Activated CD4-positive, alpha-beta T cell treated with anti-CD3 and anti-CD28 coated beads, Interleukin-2, amount 50 U/mL, for 16 hours (primary cell): Measurements from ENCODE around the gene KLHL3.
"Not testable (repeated sequence)": the region's sequence is repeated elsewhere in the genome, so short reads cannot be mapped to it uniquely, and the experiment has no call there.

Experiments used
- DNase-seq: peaks from one replicate; pipeline ENCODE4 v3.0.0-alpha.2; 2020

Gene KLHL3, protein sequence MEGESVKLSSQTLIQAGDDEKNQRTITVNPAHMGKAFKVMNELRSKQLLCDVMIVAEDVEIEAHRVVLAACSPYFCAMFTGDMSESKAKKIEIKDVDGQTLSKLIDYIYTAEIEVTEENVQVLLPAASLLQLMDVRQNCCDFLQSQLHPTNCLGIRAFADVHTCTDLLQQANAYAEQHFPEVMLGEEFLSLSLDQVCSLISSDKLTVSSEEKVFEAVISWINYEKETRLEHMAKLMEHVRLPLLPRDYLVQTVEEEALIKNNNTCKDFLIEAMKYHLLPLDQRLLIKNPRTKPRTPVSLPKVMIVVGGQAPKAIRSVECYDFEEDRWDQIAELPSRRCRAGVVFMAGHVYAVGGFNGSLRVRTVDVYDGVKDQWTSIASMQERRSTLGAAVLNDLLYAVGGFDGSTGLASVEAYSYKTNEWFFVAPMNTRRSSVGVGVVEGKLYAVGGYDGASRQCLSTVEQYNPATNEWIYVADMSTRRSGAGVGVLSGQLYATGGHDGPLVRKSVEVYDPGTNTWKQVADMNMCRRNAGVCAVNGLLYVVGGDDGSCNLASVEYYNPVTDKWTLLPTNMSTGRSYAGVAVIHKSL

DNA sequence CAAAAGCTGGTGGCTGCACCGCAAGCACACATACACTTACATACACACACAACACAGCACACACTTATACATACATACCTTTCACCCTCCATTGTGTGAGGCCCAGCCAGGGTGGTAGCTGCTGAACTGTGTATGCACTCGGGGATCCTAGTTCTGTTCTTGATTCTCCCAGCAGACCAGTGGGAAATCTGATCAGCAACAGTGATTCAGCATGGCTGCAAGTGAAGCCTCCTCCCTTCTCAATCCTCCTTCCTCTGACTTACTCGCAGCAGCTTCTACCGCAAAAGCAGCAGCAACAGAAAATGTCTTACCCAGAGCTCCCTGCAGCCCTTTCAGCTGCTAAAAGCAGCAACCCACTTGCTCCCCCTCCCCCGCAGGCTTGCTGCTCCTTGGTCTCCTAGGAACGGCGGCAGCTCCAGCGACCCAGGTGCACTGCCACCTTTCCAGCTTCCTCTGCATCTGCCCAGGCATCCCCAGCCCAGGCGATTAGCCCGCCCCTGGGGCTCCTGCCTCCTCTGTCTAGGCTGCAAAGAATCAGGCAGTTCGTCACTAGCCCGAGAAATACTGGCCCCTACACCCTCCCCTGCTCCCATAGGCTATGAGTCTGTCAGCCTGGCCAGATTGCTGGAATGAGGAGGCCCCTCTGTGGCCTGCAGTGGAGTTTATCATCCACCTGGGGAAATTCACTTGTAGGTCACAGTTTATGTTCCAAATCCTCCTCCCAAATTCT lies at the start of gene KLHL3:
Gene KLHL3 (minus strand): TSS at position 535 of the 730 bp plus-strand sequence. CDS start 443 bp downstream, at position 92.
- peak; percentile 33 for DNase-seq

- no peak for DNase-seq
These were observed 47.2 kb upstream of the KLHL3 start for GRCh38 chr5:137782984-137783536.

GRCh38 chr5:137782055-137782454 lies 46.2 kb upstream of the KLHL3 start:
- no peak for DNase-seq

GRCh38 chr5:137778772-137779564 lies 43.1 kb upstream of the KLHL3 start:
- no peak for DNase-seq

- not testable (repeated sequence) for DNase-seq
These were observed 32.0 kb upstream of the KLHL3 start for GRCh38 chr5:137767937-137768336.

GRCh38 chr5:137761566-137761965 lies 25.7 kb upstream of the KLHL3 start:
- DNase-seq = no peak

DNA sequence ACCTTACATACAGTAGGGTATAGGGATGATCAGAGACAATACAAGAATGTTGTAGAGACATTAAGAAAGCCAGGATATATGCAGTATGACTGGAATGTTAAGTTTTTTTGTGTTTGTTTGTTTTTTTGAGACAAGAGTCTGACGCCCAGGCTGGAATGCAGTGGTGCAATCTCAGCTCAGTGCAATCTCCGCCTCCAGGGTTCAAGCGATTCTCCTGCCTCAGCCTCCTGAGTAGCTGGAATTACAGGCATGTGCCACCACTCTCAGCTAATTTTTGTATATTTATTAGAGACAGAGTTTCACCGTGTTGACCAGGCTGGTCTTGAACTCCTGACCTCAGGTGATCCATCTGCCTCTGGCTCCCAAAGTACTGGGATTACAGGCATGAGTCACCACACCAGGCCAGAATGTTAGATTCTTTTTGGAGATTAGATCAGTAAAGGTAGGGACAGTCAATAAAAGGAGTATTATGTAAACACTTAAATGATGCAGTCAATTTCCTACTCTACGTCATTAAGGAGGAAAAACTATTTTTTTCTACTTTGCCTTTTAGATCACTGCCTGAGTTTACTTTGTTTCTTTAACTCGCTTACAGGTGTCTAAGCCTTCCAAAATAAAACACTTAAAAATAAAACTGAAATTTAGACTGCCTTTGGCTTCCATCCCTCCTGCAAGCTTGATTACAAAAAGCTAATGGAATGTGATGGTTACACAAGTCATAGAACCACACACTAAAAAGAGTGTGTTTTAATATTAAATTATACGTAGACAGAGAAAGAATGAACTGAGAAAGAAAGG lies 25.0 kb upstream of the KLHL3 start:
- no peak for DNase-seq

DNA sequence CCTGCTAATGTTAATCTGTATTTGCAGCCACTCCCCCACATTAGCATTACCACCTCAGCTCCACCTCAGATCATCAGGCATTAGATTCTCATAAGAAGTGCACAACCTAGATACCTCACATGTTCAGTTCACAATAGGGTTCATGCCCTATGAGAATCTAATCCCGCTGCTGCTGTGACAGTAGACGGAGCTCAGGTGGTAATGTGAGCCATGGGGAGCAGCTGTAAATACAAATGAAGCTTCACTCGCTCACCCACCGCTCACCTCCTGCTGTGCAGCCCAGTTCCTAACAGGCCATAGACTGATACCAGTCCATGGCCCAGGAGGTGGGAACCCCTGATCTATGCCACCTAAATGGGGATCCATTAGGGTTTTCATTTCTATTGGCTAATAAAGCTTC lies 24.4 kb upstream of the KLHL3 start:
- no peak for DNase-seq

DNA sequence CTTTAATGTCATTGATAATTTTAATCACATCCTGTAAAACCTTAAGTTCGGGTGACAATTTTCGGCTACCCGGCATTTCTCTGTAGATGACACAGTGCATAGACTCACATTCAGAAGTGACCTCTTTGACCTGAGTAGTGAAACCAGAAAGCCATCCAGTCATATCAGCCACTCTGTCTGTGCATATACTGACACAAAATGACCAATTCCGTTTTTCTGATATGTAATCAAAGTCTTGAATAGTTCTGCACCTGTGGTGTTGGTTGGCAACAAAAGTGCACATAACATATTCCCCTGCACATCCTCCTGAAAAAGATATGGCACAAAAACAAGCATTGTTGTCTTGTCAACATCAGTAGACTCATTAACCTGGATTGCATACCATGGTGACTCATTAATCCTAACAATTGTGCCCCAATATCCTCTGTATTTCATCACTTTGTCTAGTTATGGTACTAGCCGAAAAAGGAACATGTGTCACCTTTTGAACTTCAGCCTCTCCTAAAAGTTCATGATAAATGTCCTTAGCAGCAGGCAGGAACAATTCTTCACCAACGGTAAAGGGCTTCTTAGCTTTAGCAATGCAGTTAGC lies 22.9 kb upstream of the KLHL3 start:
- DNase-seq = peak; percentile 39

DNA sequence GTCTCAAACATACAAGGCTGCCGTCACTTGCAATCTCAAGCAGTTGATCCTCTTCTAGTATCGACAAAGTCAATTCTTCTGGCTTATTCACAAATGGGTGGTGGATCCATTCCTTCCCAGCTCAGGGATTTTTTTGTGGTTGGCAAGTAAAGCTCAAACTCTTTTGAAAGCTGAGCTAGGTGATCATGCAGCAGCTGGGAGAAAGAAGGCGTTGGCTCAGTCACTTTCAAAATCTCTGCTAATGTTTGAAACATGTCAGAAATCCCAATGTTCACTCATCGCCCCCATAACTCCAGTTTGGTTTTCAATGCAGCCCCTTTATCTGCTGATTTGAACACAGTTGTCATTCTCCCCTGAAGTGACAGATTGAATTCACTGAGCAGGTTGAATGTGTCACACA lies 22.2 kb upstream of the KLHL3 start:
- no peak for DNase-seq

DNA sequence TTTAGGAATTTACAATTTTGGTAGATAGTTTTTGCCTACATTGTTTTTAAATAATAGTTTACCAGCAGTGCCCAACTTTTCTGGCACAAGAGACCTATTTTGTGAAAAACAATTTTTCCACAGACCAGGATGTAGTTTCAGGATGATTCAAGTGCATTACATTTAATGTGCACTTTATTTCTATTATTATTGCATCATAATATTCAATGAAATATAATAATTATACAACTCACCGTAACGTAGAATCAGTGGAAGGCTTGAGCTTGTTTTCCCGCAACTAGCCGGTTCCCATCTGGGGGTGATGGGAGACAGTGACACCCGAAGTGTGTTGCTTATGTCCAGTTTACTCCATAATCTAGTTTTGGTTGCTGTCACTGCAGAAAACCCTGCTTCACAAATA lies 21.7 kb upstream of the KLHL3 start:
- DNase-seq = no peak

DNA sequence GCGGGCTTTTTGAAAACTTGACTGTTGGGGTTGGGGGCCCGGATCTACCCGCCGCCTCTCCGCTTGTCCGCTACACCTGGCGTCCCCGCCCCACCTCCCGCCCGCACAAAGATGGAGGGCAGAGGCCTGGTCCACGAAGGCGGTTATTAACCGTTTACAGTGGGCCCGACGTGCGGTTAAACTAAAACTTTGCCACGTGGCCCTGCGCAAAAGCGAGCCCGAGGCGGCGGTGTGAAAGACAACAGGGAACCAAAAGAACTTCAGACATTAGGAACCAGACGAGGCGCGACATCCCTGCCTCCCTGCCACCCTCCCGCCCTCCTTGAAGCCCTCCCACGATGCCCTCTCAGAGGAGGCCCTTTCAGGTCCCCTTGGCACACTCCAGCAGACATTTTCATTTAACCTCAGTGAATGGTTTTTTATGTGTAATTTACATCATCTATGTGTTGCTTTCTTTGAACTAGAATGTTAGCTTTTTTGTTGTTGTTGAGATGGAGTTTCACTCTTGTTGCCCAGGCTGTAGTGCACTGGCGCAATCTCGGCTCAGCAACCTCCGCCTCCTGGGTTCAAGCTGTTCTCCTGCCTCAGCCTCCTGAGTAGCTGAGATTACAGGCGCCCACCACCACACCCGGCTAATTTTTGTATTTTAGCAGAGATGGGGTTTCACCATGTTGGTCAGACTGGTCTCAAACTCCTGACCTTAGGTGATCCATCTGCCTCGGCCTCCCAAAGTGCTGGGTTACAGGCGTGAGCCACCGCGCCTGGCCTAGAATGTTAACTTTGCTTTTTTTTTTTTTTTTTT lies 19.3 kb upstream of the KLHL3 start:
- DNase-seq = no peak

DNA sequence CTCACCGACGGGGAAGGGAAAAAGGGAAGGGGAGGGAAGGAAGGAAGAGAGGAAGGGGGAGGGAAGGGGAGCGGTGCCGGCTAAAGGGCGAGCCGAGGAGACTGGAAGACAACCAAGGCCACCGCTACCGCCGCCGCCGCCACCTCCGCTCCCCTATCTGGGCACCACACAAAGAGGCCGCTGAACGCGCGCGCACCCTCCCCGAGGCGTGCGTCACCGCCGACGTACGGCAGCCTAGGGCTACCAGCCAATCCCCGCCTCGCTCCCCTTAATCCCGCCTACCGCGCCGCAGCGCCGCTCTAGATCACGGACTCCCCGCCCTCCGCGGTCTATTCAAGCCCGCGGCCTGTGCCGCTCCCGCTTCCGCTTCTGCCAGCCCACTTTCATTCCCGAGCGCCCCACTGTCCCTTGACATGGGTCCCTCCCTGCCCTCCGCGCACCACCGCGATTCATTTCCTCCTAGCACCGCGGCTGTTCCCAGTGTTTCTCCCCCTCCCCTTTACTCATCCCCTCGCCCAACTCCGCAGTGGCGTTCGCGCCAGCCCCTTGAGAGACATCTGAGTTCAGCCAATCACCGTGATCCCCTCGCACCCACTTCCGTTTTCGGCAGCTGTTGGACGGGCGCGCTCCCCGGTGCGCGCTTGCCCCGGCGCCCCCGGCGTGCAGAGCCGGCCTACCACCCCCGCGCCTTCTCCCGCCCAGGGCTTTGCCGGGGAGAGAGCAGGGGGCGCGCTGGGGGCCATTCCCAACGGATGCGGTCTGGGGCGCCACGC lies 18.5 kb upstream of the KLHL3 start, which contains the start of gene HNRNPA0:
Gene HNRNPA0 (minus strand): TSS at position 176 of the 773 bp plus-strand sequence. CDS start 297 bp downstream, outside the sequence.
- peak; percentile 96 for DNase-seq

DNA sequence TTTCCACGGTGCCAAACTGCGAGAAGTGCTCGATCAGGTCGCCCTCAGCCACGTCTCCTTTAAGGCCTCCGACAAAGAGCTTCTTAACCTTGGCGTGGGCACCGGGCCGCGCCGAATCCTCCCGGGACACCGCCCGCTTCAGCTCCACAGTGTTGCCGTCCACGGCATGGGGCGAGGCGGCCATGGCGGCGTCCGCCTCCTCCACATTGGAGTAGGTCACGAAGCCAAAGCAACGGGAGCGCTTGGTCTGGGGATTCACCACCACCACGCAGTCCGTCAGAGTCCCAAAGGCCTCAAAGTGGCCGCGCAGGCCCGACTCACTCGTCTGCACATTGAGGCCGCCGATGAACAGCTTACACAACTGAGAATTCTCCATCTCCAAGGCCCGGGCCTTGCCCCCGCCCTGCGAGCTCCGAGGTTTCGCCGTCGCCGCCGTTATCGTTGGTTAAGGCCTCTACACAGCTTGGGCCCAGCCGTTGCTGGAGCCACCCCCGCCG lies 17.9 kb upstream of the KLHL3 start:
- no peak for DNase-seq

DNA sequence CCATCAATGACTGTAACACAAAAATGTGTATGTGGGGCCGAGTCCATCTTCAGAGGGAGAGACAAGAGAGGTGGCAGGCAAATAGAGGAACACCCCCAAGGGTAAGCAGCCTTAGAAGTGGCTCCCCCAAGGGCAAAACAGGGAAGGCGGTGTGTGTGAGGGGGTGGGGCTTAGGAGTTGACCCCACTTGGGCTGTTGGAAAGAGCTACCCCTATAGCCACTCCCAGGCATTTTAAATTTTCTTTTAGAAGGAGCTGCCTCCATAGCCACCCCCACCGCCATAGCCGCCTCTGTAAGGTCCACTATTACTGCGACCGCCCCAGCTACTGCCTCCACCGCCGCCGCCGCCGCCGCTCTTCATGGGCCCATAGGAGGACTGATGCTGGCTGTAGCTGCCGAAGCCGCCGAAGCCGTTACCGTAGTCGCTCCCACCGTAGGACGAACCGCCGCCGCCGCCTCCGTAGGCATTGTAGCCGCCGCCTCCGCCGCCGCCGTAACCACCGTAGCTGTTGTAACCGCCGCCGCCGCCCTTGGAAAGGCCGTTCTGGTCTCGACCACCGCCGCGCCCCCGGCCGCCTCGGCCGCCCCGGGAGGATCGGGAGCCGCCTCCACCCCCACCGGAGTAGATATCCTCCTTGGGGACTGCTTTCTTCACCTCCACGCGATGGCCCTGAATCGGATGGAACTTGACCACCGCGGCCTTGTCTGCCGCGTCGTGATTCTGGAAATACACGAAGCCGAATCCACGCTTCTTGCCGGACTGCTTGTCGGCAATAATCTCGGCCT lies 17.2 kb upstream of the KLHL3 start:
- peak; percentile 54 for DNase-seq

- DNase-seq = peak; percentile 50
These were observed 16.1 kb upstream of the KLHL3 start for GRCh38 chr5:137751869-137752491.

DNA sequence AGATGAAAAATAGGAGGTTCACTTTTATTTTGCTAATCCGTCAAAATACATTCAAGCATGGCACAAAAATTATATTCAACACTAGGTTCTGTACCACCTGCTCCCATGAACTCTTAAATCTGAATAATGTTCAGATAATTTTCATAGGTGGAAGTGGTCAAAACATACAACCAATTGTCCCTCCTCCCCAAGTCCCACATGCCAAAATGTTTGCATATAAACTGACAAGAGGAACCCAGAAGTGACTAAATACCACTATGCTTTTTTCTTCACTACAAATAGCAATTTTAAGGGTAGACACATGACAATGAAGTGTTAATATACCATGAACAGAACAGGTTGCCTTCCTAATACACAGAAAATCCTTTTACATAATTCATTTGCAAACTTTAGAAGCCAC lies 14.5 kb upstream of the KLHL3 start:
- no peak for DNase-seq

DNA sequence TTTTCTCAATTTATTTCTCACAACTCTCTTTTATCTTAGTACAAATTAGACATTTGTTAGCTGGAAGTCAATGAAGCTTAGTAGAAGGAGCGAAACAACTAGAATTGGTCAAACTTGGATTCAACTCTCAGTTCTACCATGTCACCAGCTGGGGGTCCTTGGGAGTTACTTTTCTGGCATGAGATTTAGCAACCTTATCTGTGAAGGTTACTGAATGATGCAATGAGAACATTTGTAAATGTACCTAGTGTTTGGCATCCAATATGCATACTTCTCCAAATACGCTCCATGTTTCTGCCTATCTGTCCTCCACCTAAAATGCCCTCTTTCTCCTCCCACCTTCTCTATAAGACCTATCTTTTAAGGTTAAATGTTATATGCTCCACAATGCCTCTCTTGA lies 12.0 kb upstream of the KLHL3 start:
- DNase-seq = no peak
